ENCODE data around the gene LAMC2. TPM values are rescaled to one million over a fixed set of nuclear protein-coding genes. Genes with fewer than 3 reads are reported as not detected.

Gene LAMC2
- total and polyA plus RNA-seq, 2 experiments from 2014 or later, result 0.42 to 0.43 TPM

DNA sequence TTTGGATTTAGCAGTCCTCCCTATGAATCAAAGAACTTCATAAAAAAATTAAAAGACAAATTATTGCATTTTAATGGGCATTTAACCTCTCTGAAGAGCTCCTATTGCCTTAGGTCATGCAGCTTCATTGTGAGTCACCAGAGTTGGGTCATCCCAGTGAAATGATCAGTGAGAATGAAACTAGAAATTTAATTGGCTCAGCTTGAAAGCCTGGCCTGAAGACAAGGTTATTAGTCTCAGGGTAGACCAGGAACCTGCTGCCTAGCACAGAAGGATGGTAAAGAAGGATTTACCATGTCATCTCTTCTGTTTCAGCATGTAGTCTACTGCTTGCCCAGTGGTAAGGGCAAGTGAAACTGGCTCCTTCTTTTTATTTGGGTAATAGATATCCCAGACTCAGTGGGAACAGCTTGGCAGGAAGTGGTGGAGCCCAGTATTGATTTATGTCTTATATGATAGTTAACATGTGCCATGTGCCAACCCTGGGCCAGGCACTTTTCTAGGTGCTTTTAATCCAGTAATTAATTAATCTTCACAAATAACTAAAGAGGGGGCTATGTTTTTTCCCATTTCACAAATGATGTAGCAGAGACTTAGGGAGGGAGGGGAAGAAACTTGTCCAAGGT is 23.6 kb downstream of the LAMC2 start:
- Histone ChIP-seq H3K36me3 (no peaks in the 10 kb centered on the region), H3K4me1 (ENCODE audit: low read depth) (no peaks in the 10 kb centered on the region), H3K27me3 (no peaks in the 10 kb centered on the region), H3K9me3 (ENCODE audit: low read depth) (no peaks in the 10 kb centered on the region), H3K27ac (no peak overlapping the region), H3K4me3 (no peak overlapping the region)
- peak in 1 of 2 donors; percentile 74 for DNase-seq (ENCODE audit: low read depth in 1 of 2, low spot score in 1 of 2)
- TF ChIP-seq, protein P1, sequence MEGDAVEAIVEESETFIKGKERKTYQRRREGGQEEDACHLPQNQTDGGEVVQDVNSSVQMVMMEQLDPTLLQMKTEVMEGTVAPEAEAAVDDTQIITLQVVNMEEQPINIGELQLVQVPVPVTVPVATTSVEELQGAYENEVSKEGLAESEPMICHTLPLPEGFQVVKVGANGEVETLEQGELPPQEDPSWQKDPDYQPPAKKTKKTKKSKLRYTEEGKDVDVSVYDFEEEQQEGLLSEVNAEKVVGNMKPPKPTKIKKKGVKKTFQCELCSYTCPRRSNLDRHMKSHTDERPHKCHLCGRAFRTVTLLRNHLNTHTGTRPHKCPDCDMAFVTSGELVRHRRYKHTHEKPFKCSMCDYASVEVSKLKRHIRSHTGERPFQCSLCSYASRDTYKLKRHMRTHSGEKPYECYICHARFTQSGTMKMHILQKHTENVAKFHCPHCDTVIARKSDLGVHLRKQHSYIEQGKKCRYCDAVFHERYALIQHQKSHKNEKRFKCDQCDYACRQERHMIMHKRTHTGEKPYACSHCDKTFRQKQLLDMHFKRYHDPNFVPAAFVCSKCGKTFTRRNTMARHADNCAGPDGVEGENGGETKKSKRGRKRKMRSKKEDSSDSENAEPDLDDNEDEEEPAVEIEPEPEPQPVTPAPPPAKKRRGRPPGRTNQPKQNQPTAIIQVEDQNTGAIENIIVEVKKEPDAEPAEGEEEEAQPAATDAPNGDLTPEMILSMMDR (IDR thresholded peaks at IDR 0.05; ENCODE audit: low read depth, low read length), result no peak

DNA sequence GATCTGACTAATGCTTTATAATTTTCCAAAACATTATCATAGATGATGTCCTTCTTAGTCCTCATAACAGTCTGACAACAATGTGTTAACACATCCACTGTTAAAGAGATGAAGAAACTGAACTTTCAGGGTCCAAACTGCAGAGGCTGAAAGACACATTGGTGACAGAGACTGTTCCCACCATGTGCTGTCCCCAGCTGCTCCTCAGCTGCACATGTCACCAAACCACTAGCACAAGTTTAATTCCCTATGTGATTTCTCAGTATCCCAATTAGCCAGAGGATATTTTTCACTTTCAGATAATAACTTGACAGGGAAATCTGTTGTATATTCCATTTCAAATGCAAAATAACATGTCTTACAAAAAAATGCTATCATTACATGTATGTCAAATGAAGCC is 24.6 kb downstream of the LAMC2 start:
- TF ChIP-seq, protein P1 (IDR thresholded peaks at IDR 0.05; ENCODE audit: low read depth, low read length), result no peak
- no peaks in the 10 kb centered on the region for H3K27me3 ChIP-seq
- no peaks in the 10 kb centered on the region for H3K36me3 ChIP-seq
- no peaks in the 10 kb centered on the region for H3K9me3 ChIP-seq (ENCODE audit: low read depth)
- H3K4me1 ChIP-seq (ENCODE audit: low read depth), result no peaks in the 10 kb centered on the region
- no peak for DNase-seq (ENCODE audit: low read depth in 1 of 2, low spot score in 1 of 2)
- H3K27ac ChIP-seq, result no peak overlapping the region
- H3K4me3 ChIP-seq, result no peak overlapping the region

DNA sequence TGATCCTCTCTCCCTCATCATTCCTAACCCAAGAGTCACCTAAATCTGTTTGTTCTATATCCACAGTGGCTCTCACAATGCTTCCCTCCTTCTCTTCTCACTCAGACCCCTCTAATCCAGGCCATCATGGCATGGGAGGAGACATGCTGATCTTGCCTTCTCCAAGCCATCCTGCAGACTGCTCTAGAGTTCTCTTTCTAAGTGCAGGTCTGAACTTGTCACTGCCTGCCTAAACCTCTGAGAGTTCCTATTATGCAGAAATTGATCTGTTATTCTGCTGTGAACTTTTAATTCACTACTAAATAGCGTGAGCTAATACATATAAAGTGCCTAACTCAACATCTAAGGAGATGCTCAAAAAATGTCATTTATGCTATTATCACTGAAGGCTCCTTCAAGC is 26.8 kb downstream of the LAMC2 start:
- TF ChIP-seq, protein P1 (IDR thresholded peaks at IDR 0.05; ENCODE audit: low read depth, low read length), result no peak
- Histone ChIP-seq H3K36me3 (no peaks in the 10 kb centered on the region), H3K27me3 (no peaks in the 10 kb centered on the region), H3K27ac (no peak overlapping the region), H3K4me3 (no peak overlapping the region), H3K4me1 (ENCODE audit: low read depth) (peaks cover 4% of the 10 kb centered on the region), H3K9me3 (ENCODE audit: low read depth) (no peaks in the 10 kb centered on the region)
- no peak for DNase-seq (ENCODE audit: low read depth in 1 of 2, low spot score in 1 of 2)

DNA sequence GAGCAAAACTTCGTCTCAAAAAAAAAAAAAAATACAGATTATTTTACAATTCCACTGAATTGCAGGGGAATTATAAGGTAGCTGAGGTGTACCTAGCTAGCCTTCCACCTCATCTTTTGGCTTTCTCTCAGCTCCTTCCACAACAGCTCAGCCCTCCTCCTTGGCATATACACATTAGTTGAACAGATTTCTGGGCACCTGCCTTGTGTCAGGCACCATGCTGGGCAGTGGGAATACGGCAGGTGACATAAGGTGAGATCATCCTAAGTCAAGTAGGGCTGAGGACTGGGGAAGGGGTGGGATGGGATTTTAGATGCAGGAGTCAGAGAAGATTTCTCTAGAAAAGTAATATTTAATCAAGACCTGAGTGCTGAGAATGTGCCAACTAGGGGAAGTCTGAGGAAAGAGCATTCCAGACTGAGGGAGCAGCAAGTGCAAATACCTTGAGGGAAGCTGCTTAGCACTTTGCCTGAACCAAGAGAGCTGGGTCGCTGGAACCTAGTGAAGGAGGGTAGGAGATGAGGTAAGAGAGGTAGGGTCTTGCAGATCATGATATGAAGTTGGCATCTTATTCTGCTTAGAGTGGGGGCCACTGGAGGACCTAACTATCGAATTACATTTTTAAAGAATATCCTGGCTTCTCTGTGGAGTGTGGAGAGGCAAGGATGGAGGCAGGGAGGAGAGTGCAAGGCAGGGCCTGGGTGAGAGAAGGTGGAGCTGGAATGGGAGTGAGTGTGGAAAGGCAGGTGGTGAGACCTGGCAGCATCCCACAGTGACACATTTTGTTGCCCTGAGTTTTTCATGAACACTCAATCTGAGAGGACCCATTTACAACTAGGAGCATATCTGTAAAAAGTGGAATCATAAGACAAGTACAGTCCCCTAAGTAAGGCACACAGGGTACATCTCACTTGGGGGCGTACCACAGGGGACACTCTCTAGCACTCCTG is 28.2 kb downstream of the LAMC2 start:
- TF ChIP-seq, protein P1 (IDR thresholded peaks at IDR 0.05; ENCODE audit: low read depth, low read length), result no peak
- no peaks in the 10 kb centered on the region for H3K36me3 ChIP-seq
- no peaks in the 10 kb centered on the region for H3K9me3 ChIP-seq (ENCODE audit: low read depth)
- H3K4me1 ChIP-seq (ENCODE audit: low read depth), result peaks cover 15% of the 10 kb centered on the region
- DNase-seq (ENCODE audit: low read depth in 1 of 2, low spot score in 1 of 2), result no peak
- H3K27ac ChIP-seq, result no peak overlapping the region
- H3K4me3 ChIP-seq, result no peak overlapping the region
- no peaks in the 10 kb centered on the region for H3K27me3 ChIP-seq

DNA sequence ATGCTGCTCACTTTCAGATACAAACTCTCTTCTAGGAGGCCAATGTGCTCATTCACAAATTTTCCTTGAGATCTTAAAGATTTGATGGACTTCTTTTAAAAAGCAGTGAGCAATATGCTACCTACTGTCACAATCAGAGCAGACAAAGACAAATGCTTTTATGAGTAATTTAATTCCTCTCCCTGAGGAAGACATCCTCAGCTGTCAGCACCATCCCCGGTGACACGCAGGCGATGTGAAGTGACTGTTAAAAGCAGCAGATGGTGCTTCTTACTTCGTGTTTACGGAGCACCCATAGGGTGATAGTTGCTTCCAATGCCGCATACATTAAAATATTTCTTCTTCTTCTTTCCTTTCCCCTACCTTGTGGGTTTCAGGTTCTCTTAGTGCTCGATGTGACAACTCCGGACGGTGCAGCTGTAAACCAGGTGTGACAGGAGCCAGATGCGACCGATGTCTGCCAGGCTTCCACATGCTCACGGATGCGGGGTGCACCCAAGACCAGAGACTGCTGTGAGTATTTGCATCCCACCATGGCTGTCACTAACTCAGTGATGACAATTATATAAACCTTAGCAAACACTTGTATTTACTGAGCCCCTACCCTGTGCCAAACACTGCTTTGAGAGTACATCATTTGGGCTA is 29.1 kb downstream of the LAMC2 start:
- H3K4me3 ChIP-seq, result no peak overlapping the region
- no peaks in the 10 kb centered on the region for H3K36me3 ChIP-seq
- H3K27me3 ChIP-seq, result no peaks in the 10 kb centered on the region
- TF ChIP-seq, protein P1 (IDR thresholded peaks at IDR 0.05; ENCODE audit: low read depth, low read length), result no peak
- peaks cover 20% of the 10 kb centered on the region for H3K4me1 ChIP-seq (ENCODE audit: low read depth)
- no peak for DNase-seq (ENCODE audit: low read depth in 1 of 2, low spot score in 1 of 2)
- H3K9me3 ChIP-seq (ENCODE audit: low read depth), result no peaks in the 10 kb centered on the region
- no peak overlapping the region for H3K27ac ChIP-seq
